RPMI8226 (cell line): ENCODE measurements around the gene ASB14.

Experiments
- DNase-seq: peaks from one replicate; pipeline ENCODE4 v3.0.0-alpha.2; 2015

The ASB14 gene

GRCh38 chr3:57257678-57258077 is 34.8 kb downstream of the ASB14 start:
- DNase-seq = no peak

DNA sequence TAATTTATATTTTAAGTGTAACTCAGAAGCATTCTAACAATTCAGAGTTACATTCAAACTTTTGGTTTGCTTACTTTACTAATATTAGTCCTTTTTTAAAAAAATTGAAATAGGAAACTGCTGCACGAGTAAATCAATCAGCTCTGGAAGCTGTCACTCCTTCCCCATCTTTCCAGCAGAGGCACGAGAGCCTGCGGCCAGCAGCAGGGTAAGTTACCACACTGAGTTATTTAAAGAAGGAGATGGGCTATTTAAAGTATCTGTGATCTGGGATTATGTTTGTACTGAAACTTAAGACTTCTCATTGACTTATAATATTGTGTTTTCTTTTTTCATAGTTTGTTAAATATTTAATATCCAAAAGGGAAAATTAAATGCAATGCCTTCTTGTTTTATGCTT is 35.6 kb downstream of the ASB14 start:
- DNase-seq = no peak

DNA sequence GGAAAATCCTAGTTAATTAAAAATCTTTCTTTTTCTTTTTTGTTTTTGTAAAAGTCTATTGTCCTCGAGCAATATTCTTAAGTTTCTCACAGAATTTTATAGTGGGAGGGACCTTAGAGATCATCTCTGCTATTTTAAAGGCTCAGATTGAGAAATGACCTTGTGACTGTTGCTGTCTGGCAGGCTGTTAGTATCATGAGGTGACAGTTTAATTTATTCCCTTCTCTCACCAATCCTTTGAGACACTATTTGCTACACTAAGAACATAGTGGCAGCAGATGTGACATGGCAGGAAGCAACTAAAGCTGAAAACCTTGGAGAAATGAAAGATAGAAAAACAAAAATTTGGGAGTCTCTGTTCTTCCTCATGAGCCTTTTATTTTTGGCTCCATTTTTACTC is 40.1 kb downstream of the ASB14 start:
- no peak for DNase-seq

GRCh38 chr3:57244946-57245345 is 47.5 kb downstream of the ASB14 start:
- no peak for DNase-seq

DNA sequence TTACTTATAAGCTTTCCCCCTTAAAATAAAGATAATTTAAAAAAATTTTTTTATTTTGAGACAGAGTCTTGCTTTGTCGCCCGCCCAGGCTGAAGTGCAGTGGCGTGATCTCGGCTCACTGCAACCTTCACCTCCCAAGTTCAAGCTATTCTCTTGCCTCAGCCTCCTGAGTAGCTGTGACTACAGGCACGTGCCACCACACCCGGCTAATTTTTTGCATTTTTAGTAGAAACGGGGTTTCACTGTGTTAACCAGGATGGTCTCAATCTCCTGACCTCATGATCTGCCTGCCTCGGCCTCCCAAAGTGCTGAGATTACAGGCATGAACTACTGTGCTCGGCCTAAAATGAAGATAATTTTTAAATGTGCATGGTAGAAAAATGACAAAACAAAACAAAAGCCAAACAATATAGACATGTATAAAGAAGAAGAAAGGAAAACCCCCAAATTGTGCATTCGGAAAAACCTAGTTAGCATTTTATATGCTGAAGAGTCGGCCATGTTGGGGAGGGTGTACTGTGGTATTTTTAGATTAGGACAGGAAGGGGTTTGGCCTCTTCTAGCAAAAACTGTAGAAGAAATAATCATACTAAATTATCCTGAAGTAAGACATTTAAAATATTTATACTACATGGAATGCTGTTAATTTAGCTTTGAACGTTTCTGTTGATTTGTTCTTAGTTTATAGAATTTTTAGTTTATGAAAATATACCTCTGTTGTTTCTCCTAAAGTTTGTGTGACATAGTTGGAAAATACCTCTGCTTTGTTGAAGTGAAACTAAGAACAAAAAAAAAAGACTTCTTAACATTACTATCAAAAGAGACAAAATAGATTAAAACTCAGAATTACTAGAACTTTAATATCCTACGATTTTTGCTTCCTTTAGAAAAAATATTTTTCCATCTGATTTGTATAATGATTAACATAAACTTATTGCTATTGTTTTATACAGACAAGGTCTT is 57.6 kb downstream of the ASB14 start:
- DNase-seq = no peak

DNA sequence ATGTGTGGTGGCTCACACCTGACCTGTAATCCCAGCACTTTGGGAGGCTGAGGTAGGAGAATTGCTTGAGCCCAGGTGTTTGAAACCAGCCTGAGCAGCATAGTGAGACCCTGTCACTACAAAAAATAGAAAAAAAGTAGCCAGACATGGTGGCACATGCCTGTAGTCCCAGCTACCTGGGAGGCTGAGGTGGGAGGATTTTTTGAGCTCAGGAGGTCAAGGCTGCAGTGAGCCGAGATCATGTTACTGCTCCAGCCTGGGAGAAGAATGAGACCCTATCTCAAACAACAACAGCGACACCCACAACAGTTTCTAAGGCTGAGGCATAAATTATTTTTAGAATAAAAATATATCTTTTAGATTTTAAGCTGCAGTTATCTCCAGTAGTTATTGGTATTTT is 58.7 kb downstream of the ASB14 start:
- no peak for DNase-seq

GRCh38 chr3:57230006-57230405 is 62.5 kb downstream of the ASB14 start:
- DNase-seq = no peak

GRCh38 chr3:57227930-57228751 is 64.3 kb downstream of the ASB14 start:
- peak; percentile 77 for DNase-seq

- peak; percentile 95 for DNase-seq
Measured at GRCh38 chr3:57227204-57227929, 65.1 kb downstream of the ASB14 start, which contains the start of gene APPL1. Gene APPL1, plus strand, starts transcription at chr3:57227729. Its CDS starts 155 bp downstream, at chr3:57227884.

DNA sequence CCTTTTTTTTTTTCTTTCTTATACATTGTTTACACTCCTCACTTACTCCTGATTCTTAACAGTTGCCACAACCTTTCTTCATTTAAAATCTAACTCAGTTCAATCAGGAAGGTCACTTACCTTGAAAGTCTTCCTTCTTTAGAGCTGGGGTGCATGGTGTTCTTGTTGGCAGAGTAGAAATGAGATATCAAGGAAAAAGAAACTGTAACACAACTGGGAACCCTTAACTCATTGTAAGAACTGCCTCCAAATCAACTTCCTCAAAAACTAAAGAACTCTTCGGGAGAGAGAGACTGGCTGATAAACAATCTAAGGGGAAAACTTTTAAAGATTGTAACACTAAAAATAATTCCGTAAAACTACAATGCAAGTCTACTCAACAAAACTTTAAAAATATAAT is 66.3 kb downstream of the ASB14 start:
- DNase-seq = no peak

GRCh38 chr3:57224856-57225255 is 67.6 kb downstream of the ASB14 start:
- no peak for DNase-seq

- no peak for DNase-seq
Measured at GRCh38 chr3:57221883-57222282, 70.6 kb downstream of the ASB14 start.
